SU-DHL-6 (cell line): ENCODE data around the gene CPNE4.

Experiments
- CTCF ChIP-seq: fragments of 200-600 bp; sonication (generic); IDR thresholded peaks from one replicate; pipeline ENCODE4 v1.5.1; 2017; ENCODE audit warnings: antibody characterized with exemption, mild to moderate bottlenecking, low read length, moderate library complexity; ENCODE audit not compliant: insufficient read depth, poor library complexity, severe bottlenecking
- EZH2phosphoT487 ChIP-seq: fragments of 200-600 bp; sonication (generic), shearing (Covaris generic); conservative IDR thresholded peaks from 2 replicates; pipeline ENCODE4 v1.6.1; 2018; ENCODE audit warnings: mild to moderate bottlenecking, antibody characterized with exemption, low read length, moderate library complexity, mixed read lengths

- TF ChIP-seq CTCF (no peak), EZH2phosphoT487 (no peak)
Measured at GRCh38 chr3:131881777-131882176, 153.0 kb downstream of the CPNE4 start.
